Endothelial cell of umbilical vein (primary cell): ENCODE results near the gene FGF6. TPM values are rescaled to one million over a fixed set of nuclear protein-coding genes. Genes with fewer than 3 reads are reported as not detected.

Source experiments
- BruUV-seq: library from RNA; stranded (reverse); fragments of 400-500 nt; replicated peaks from 2 replicates; lab custom pipeline; 2021; lab: Mats Ljungman, UMichigan
- CTCF ChIA-PET: fragments of 300-600, 350-600 bp; sonication (Branson Sonifier 250); formaldehyde crosslinking; loops from one replicate; lab custom pipeline; 2021; ENCODE audit warnings: antibody characterized with exemption, inconsistent platforms; lab: Charles Lee
- POLR2A ChIA-PET: fragments of 300-600, 350-600 bp; sonication (Branson Sonifier 250); formaldehyde crosslinking; loops from one replicate; lab custom pipeline; 2021; ENCODE audit warnings: antibody characterized with exemption, inconsistent platforms; lab: Charles Lee
- DNase-seq: peaks from one replicate; pipeline ENCODE4 v3.0.0-alpha.2; 2011; ENCODE audit warnings: low read depth, low spot score
- FAIRE-seq: peaks from 2 replicates; lab custom pipeline; 2011; peaks lifted over from hg19 to GRCh38; lab: Jason Lieb, UNC
- H2AFZ ChIP-seq: 2 replicates; pipeline ENCODE4 v1.6.0; 2012; ENCODE audit warnings: low read depth, low read length, control low read depth, inconsistent platforms
- H3K27ac ChIP-seq: 2 replicates; pipeline ENCODE4 v1.5.1; 2011; ENCODE audit warnings: low read depth, mild to moderate bottlenecking, control low read depth, low read length, moderate library complexity; ENCODE audit not compliant: insufficient read depth
- H3K27me3 ChIP-seq, 2 experiments: 2 replicates each; pipeline versions ENCODE4 v1.6.0 to v1.6.1; 2011; ENCODE audit warnings: low read length in 2 of 2, mixed read lengths in 1 of 2; ENCODE audit not compliant: control insufficient read depth in 2 of 2, insufficient read depth in 2 of 2
- H3K36me3 ChIP-seq, 2 experiments: 2 replicates in 1 of 2; 3 replicates in 1 of 2; pipeline ENCODE4 v1.5.1; 2011; ENCODE audit warnings: low read length in 2 of 2, mild to moderate bottlenecking in 1 of 2, moderate library complexity in 1 of 2; ENCODE audit not compliant: control insufficient read depth in 2 of 2, insufficient read depth in 2 of 2; ENCODE audit errors: extremely low read depth in 1 of 2
- H3K4me1 ChIP-seq: 3 replicates; pipeline ENCODE4 v1.5.1; 2011; ENCODE audit warnings: mild to moderate bottlenecking, low read length; ENCODE audit not compliant: control insufficient read depth, insufficient read depth; ENCODE audit errors: extremely low read depth
- H3K4me2 ChIP-seq: 2 replicates; pipeline ENCODE4 v1.6.1; 2011; ENCODE audit warnings: low read length, control low read depth, mixed read lengths; ENCODE audit not compliant: insufficient read depth
- H3K4me3 ChIP-seq, 3 experiments: fragments of 200-600 bp in 1 of 3; sonication (generic), shearing (Covaris generic) in 1 of 3; replicated peaks in 1 of 3; 2 replicates each; pipeline ENCODE4 v1.5.1; 2011 to 2016; ENCODE audit warnings: control low read depth in 3 of 3, low read length in 3 of 3, mild to moderate bottlenecking in 2 of 3, inconsistent platforms in 1 of 3, low read depth in 1 of 3, moderate library complexity in 1 of 3; ENCODE audit not compliant: insufficient read depth in 1 of 3
- H3K79me2 ChIP-seq: 2 replicates; pipeline ENCODE4 v1.6.0; 2012; ENCODE audit warnings: low read length, inconsistent platforms; ENCODE audit not compliant: control insufficient read depth, insufficient read depth
- H3K9ac ChIP-seq: replicated peaks from 2 replicates; pipeline ENCODE3; 2011; ENCODE audit warnings: low read length, control low read depth; ENCODE audit not compliant: insufficient read depth; ENCODE audit errors: extremely low read depth
- H3K9me1 ChIP-seq: replicated peaks from 3 replicates; pipeline ENCODE4 v1.6.0; 2011; ENCODE audit warnings: mild to moderate bottlenecking, low read length; ENCODE audit not compliant: control insufficient read depth, insufficient read depth; ENCODE audit errors: extremely low read depth
- H3K9me3 ChIP-seq: replicated peaks from 2 replicates; pipeline ENCODE4 v1.5.1; 2012; ENCODE audit warnings: low read length, inconsistent platforms; ENCODE audit not compliant: control insufficient read depth, insufficient read depth
- H4K20me1 ChIP-seq: replicated peaks from 2 replicates; pipeline ENCODE3; 2011; ENCODE audit warnings: mild to moderate bottlenecking, low read length; ENCODE audit not compliant: control insufficient read depth, insufficient read depth; ENCODE audit errors: extremely low read depth
- CTCF ChIP-seq, 2 donors: IDR thresholded peaks; 1 replicate in 1 of 2; 2 replicates in 1 of 2; pipeline ENCODE4 v1.5.1; 2011; ENCODE audit warnings: low read length in 2 of 2, mild to moderate bottlenecking in 2 of 2, moderate library complexity in 2 of 2, control low read depth in 1 of 2, inconsistent platforms in 1 of 2, low read depth in 1 of 2; ENCODE audit not compliant: insufficient read depth in 1 of 2; ENCODE audit errors: extremely low read depth in 1 of 2
- EZH2 ChIP-seq: IDR thresholded peaks from 2 replicates; pipeline ENCODE4 v1.6.1; 2012; ENCODE audit warnings: borderline replicate concordance, low read depth, mild to moderate bottlenecking, moderate library complexity, low read length, inconsistent platforms; ENCODE audit not compliant: severe bottlenecking
- FOS ChIP-seq: IDR thresholded peaks from 2 replicates; pipeline ENCODE4 v1.6.1; 2011; ENCODE audit warnings: mild to moderate bottlenecking, low read length, moderate library complexity, borderline replicate concordance; ENCODE audit not compliant: insufficient read depth
- GATA2 ChIP-seq: IDR thresholded peaks from 2 replicates; pipeline ENCODE4 v1.7.0; 2011; ENCODE audit warnings: low read depth, mild to moderate bottlenecking, moderate library complexity, mixed read lengths, low read length; ENCODE audit not compliant: insufficient read length, insufficient read depth
- JUN ChIP-seq: IDR thresholded peaks from 2 replicates; pipeline ENCODE4 v1.6.1; 2011; ENCODE audit warnings: borderline replicate concordance, low read depth; ENCODE audit not compliant: insufficient read length, insufficient read depth
- MYC ChIP-seq: IDR thresholded peaks from one replicate; pipeline ENCODE4 v1.6.1; 2011; ENCODE audit warnings: mild to moderate bottlenecking, low read depth, low read length
- POLR2A ChIP-seq: IDR thresholded peaks from 2 replicates; pipeline ENCODE4 v1.6.1; 2012; ENCODE audit warnings: low read depth, mild to moderate bottlenecking, control low read depth, low read length
- POLR2AphosphoS5 ChIP-seq: IDR thresholded peaks from 2 replicates; pipeline ENCODE4 v1.6.1; 2012; ENCODE audit warnings: low read depth, mild to moderate bottlenecking, control low read depth, low read length, moderate library complexity; ENCODE audit not compliant: insufficient read depth
- dilution Hi-C: fragments of 300-500 bp; cut with MboI; formaldehyde crosslinking; loops from one replicate; pipeline ENCODE4 v1.15.0; 2019; ENCODE audit warnings: low sequenced_read_pairs; ENCODE audit not compliant: extremely low pct_ligation_motif_present
- intact Hi-C: fragments of 100-400 bp; cut with micrococcal nuclease; formaldehyde crosslinking; loops from one replicate; pipeline ENCODE4 v1.10.0; 2022
- polyA plus RNA-seq, 4 experiments: library from polyadenylated mRNA; depleted of rRNA in 3 of 4; stranded (reverse) in 3 of 4; unstranded in 1 of 4; fragments of >200 nt; gene quantifications; 2 replicates each; pipeline versions ENCODE4 v1.2.1 to v1.2.3, GENCODE V29; 2011 to 2012; ENCODE audit warnings: missing spikeins in 1 of 4
- total RNA-seq: library from RNA; stranded (reverse); gene quantifications from 2 replicates; pipeline ENCODE4 v1.2.3, GENCODE V29; 2021
- TF ChIP-seq, protein P1 (sequence below): IDR thresholded peaks from 2 replicates; pipeline ENCODE4 v1.6.1; 2011; ENCODE audit not compliant: insufficient read depth, insufficient read length

The FGF6 gene
- total and polyA plus RNA-seq, 2 donors (not counting 3 experiments of a cell fraction or from before 2014, with no cell fraction given), result not detected

- intact Hi-C loops (no loop called here), dilution Hi-C loops (no loop called here)
- H3K9me1 ChIP-seq, result no peaks in the 10 kb centered on the region
- no peak for FAIRE-seq
- no peaks in the 10 kb centered on the region for H3K9me3 ChIP-seq
- H3K36me3 ChIP-seq, result no peaks in the 10 kb centered on the region
- no peaks in the 10 kb centered on the region for H4K20me1 ChIP-seq
- H3K4me1 ChIP-seq, result no peaks in the 10 kb centered on the region
- H3K27me3 ChIP-seq, result peaks cover 0 to 6% of the 10 kb centered on the region in 2 experiments
- no peak overlapping the region for H3K27ac ChIP-seq
- TF ChIP-seq EZH2, result no peak
- no peak for TF ChIP-seq JUN
- no peak for TF ChIP-seq FOS
- TF ChIP-seq, protein P1, sequence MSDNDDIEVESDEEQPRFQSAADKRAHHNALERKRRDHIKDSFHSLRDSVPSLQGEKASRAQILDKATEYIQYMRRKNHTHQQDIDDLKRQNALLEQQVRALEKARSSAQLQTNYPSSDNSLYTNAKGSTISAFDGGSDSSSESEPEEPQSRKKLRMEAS, result no peak
- no peak for TF ChIP-seq MYC
- no peak for TF ChIP-seq POLR2A
- no peak for TF ChIP-seq GATA2
- TF ChIP-seq POLR2AphosphoS5, result no peak
- TF ChIP-seq CTCF (IDR thresholded peaks at IDR 0.05; ENCODE audit: extremely low read depth in 1 of 2, insufficient read depth in 1 of 2, low read depth in 1 of 2, low read length in 2 of 2), result no peak
- ChIA-PET CTCF (interaction anchor here (1.0 kb wide), 1 partner anchor 28 kb away, joined by 3 read pairs; no protein-coding TSS in a partner anchor), POLR2A (no interaction called here)
- H3K79me2 ChIP-seq, result no peaks in the 10 kb centered on the region
- no peak for DNase-seq
- H2AFZ ChIP-seq, result no peak overlapping the region
- no TSS peak for BruUV-seq
- no peak overlapping the region for H3K9ac ChIP-seq
- no peak overlapping the region for H3K4me2 ChIP-seq
- no peak overlapping the region for H3K4me3 ChIP-seq
Observed at GRCh38 chr12:4448371-4448940, 2.8 kb upstream of the FGF6 start.
